ENCODE data around the gene TP53AIP1. TPM values are rescaled to one million over a fixed set of nuclear protein-coding genes. Genes with fewer than 3 reads are reported as not detected.

Gene TP53AIP1
- not detected for total RNA-seq
- not detected for polyA plus RNA-seq (2013, experiment 1 of 2)
- polyA plus RNA-seq (2013, experiment 2 of 2) = 0.12 TPM
- long read RNA-seq, experiment 1 = 0 reads
- long read RNA-seq, experiment 2 = 0 reads
- long read RNA-seq, experiment 3 = 0 reads
- long read RNA-seq, experiment 4 = 0 reads

GRCh38 chr11:128942817-128943427 is at the start of gene TP53AIP1:
Gene TP53AIP1, minus strand, starts transcription at chr11:128942871. Its CDS starts 5,053 bp downstream, at chr11:128937818.
- no peak for TF ChIP-seq CTCF (conservative IDR thresholded peaks at IDR 0.05)
- no peaks in the 10 kb centered on the region for H3K9me3 ChIP-seq (ENCODE audit: control insufficient read depth, low read length)
- no peak within 1 kb of the TSS for H3K9ac ChIP-seq (ENCODE audit: extremely low read depth, low read length, poor library complexity, severe bottlenecking)
- DNase-seq = no peak
- no peaks in the 10 kb centered on the region for H3K27me3 ChIP-seq (ENCODE audit: control insufficient read depth, insufficient read depth, low read length, poor library complexity, severe bottlenecking)
- no peak within 1 kb of the TSS for H3K4me3 Mint-ChIP-seq
- H3K4me3 ChIP-seq (ENCODE audit: low read length) = no peak within 1 kb of the TSS
- H3K36me3 Mint-ChIP-seq (ENCODE audit: low read depth) = no peaks in the 10 kb centered on the region
- no peaks in the 10 kb centered on the region for H3K9me3 Mint-ChIP-seq
- H3K4me1 Mint-ChIP-seq = no peaks in the 10 kb centered on the region
- WGBS, 2 experiments (ENCODE audit: insufficient coverage in 1 of 2, insufficient read length in 1 of 2) = 90 to 91% methylated on average over 16 to 21 of the region's 21 CpGs
- no peaks in the 10 kb centered on the region for H3K4me1 ChIP-seq (ENCODE audit: control insufficient read depth, insufficient read depth, low read length)
- H3K27ac Mint-ChIP-seq = no peak within 1 kb of the TSS
- H3K27ac ChIP-seq (ENCODE audit: low read depth, low read length) = no peak within 1 kb of the TSS
- H3K36me3 ChIP-seq (ENCODE audit: control insufficient read depth, insufficient read depth, low read length) = no peaks in the 10 kb centered on the region
- H3K27me3 Mint-ChIP-seq (ENCODE audit: insufficient read depth) = peaks cover 9% of the 10 kb centered on the region

GRCh38 chr11:128988242-128988970 is 45.7 kb upstream of the TP53AIP1 start:
- no peak overlapping the region for H3K27ac Mint-ChIP-seq
- peaks cover 2% of the 10 kb centered on the region for H3K9me3 Mint-ChIP-seq
- H3K4me1 Mint-ChIP-seq = no peaks in the 10 kb centered on the region
- no peaks in the 10 kb centered on the region for H3K9me3 ChIP-seq (ENCODE audit: control insufficient read depth, low read length)
- H3K27me3 ChIP-seq (ENCODE audit: control insufficient read depth, insufficient read depth, low read length, poor library complexity, severe bottlenecking) = no peaks in the 10 kb centered on the region
- no peak overlapping the region for H3K4me3 ChIP-seq (ENCODE audit: low read length)
- H3K27me3 Mint-ChIP-seq (ENCODE audit: insufficient read depth) = no peaks in the 10 kb centered on the region
- peaks cover 15% of the 10 kb centered on the region for H3K36me3 ChIP-seq (ENCODE audit: control insufficient read depth, insufficient read depth, low read length)
- no peak for TF ChIP-seq CTCF (conservative IDR thresholded peaks at IDR 0.05)
- no peaks in the 10 kb centered on the region for H3K4me1 ChIP-seq (ENCODE audit: control insufficient read depth, insufficient read depth, low read length)
- H3K27ac ChIP-seq (ENCODE audit: low read depth, low read length) = no peak overlapping the region
- peaks cover 20% of the 10 kb centered on the region for H3K36me3 Mint-ChIP-seq (ENCODE audit: low read depth)
- H3K4me3 Mint-ChIP-seq = no peak overlapping the region
- no peak overlapping the region for H3K9ac ChIP-seq (ENCODE audit: extremely low read depth, low read length, poor library complexity, severe bottlenecking)
- no peak for DNase-seq

GRCh38 chr11:128985880-128986279 is 43.2 kb upstream of the TP53AIP1 start:
- Mint-ChIP-seq H3K4me3 (no peak overlapping the region), H3K27me3 (ENCODE audit: insufficient read depth) (no peaks in the 10 kb centered on the region), H3K36me3 (ENCODE audit: low read depth) (peaks cover 28% of the 10 kb centered on the region), H3K4me1 (no peaks in the 10 kb centered on the region), H3K9me3 (peaks cover 2% of the 10 kb centered on the region), H3K27ac (peak overlapping the region; percentile 30)
- TF ChIP-seq CTCF (conservative IDR thresholded peaks at IDR 0.05) = no peak
- WGBS, 2 experiments (ENCODE audit: insufficient coverage in 1 of 2, insufficient read length in 1 of 2) = 88 to 100% methylated on average over 3 to 5 of the region's 5 CpGs
- H3K27ac ChIP-seq (ENCODE audit: low read depth, low read length) = no peak overlapping the region
- H3K4me3 ChIP-seq (ENCODE audit: low read length) = no peak overlapping the region
- H3K27me3 ChIP-seq (ENCODE audit: control insufficient read depth, insufficient read depth, low read length, poor library complexity, severe bottlenecking) = no peaks in the 10 kb centered on the region
- no peaks in the 10 kb centered on the region for H3K9me3 ChIP-seq (ENCODE audit: control insufficient read depth, low read length)
- no peaks in the 10 kb centered on the region for H3K4me1 ChIP-seq (ENCODE audit: control insufficient read depth, insufficient read depth, low read length)
- no peak for DNase-seq
- H3K9ac ChIP-seq (ENCODE audit: extremely low read depth, low read length, poor library complexity, severe bottlenecking) = no peak overlapping the region
- peaks cover 21% of the 10 kb centered on the region for H3K36me3 ChIP-seq (ENCODE audit: control insufficient read depth, insufficient read depth, low read length)
